TTC549 (cell line): ENCODE measurements around the gene ATP4B.

Experiments used
- FAIRE-seq: peaks from 2 replicates; lab custom pipeline; 2012; peaks lifted over from hg19 to GRCh38; lab: Jason Lieb, UNC

Gene ATP4B

GRCh38 chr13:113657851-113658741 lies at the start of gene ATP4B:
Gene ATP4B (minus strand): TSS chr13:113658198. CDS start chr13:113658144, 54 bp downstream.
- no peak for FAIRE-seq

- no peak for FAIRE-seq
These were observed 14.1 kb upstream of the ATP4B start for GRCh38 chr13:113672002-113672651.

GRCh38 chr13:113671066-113672001 lies 13.3 kb upstream of the ATP4B start:
- FAIRE-seq, result no peak

GRCh38 chr13:113670541-113670940 lies 12.5 kb upstream of the ATP4B start:
- FAIRE-seq, result no peak

GRCh38 chr13:113669755-113670341 lies 11.8 kb upstream of the ATP4B start:
- FAIRE-seq, result no peak

GRCh38 chr13:113669231-113669754 lies 11.3 kb upstream of the ATP4B start:
- FAIRE-seq, result no peak

- FAIRE-seq, result no peak
These were observed 10.5 kb upstream of the ATP4B start for GRCh38 chr13:113668491-113668971.

GRCh38 chr13:113667771-113668490 lies 9.9 kb upstream of the ATP4B start:
- no peak for FAIRE-seq

GRCh38 chr13:113666951-113667701 lies 9.1 kb upstream of the ATP4B start, which contains the start of gene GRK1:
Gene GRK1 (plus strand): TSS chr13:113667219. CDS start chr13:113667387, 168 bp downstream.
- FAIRE-seq, result no peak

- FAIRE-seq, result no peak
These were observed 8.3 kb upstream of the ATP4B start for GRCh38 chr13:113666329-113666670.

GRCh38 chr13:113665597-113666328 lies 7.8 kb upstream of the ATP4B start:
- no peak for FAIRE-seq

- FAIRE-seq, result no peak
These were observed 7.0 kb upstream of the ATP4B start for GRCh38 chr13:113664751-113665596.

- FAIRE-seq, result no peak
These were observed 5.9 kb upstream of the ATP4B start for GRCh38 chr13:113663934-113664333.

- no peak for FAIRE-seq
These were observed 3.5 kb upstream of the ATP4B start for GRCh38 chr13:113661509-113661908.

GRCh38 chr13:113660066-113660465 lies 2.1 kb upstream of the ATP4B start:
- no peak for FAIRE-seq

GRCh38 chr13:113659337-113659736 lies 1.3 kb upstream of the ATP4B start:
- no peak for FAIRE-seq

- FAIRE-seq, result no peak
These were observed 838 bp upstream of the ATP4B start for GRCh38 chr13:113658836-113659235.

- FAIRE-seq, result no peak
These were observed 947 bp downstream of the ATP4B start for GRCh38 chr13:113656831-113657671.
